Sigmoid colon (tissue), 7 donors: Measurements from ENCODE around the gene CSF2RB. TPM values are rescaled to one million over a fixed set of nuclear protein-coding genes. Genes with fewer than 3 reads are reported as not detected.

Source experiments
- DNase-seq: peaks from one replicate; pipeline ENCODE4 v3.0.0-alpha.2; 2019
- H3K27ac ChIP-seq, 4 donors: fragments of 200-600 bp; sonication (generic); one replicate each; pipeline ENCODE4 v1.5.1; 2016 to 2019; ENCODE audit warnings: mild to moderate bottlenecking in 1 of 4
- H3K27me3 ChIP-seq, 3 donors: fragments of 200-600 bp; sonication (generic); one replicate each; pipeline ENCODE4 v1.5.1; 2019; ENCODE audit warnings: mild to moderate bottlenecking in 1 of 3
- H3K36me3 ChIP-seq, 4 donors: fragments of 200-600 bp; sonication (generic); one replicate each; pipeline ENCODE4 v1.5.1; 2016 to 2019
- H3K4me1 ChIP-seq, 4 donors: fragments of 200-600 bp; sonication (generic); one replicate each; pipeline ENCODE4 v1.5.1; 2017 to 2019
- H3K4me3 ChIP-seq, 4 donors: fragments of 200-600 bp; sonication (generic); one replicate each; pipeline ENCODE4 v1.5.1; 2017 to 2019; ENCODE audit warnings: mild to moderate bottlenecking in 2 of 4, moderate library complexity in 1 of 4
- H3K9me3 ChIP-seq, 4 donors: fragments of 200-600 bp in 3 of 4; sonication (generic) in 3 of 4; one replicate each; pipeline versions ENCODE4 v1.5.1 to v1.6.1; 2013 to 2019
- EP300 ChIP-seq, 4 donors: sonication (generic); formaldehyde crosslinking; IDR thresholded peaks; one replicate each; pipeline ENCODE4 v1.6.1; 2017; ENCODE audit warnings: antibody characterized with exemption in 4 of 4
- POLR2A ChIP-seq, 2 donors: fragments of 450-650 bp; IDR thresholded peaks; one replicate each; pipeline ENCODE4 v1.6.1; 2016; ENCODE audit warnings: antibody characterized with exemption in 2 of 2, mild to moderate bottlenecking in 2 of 2, moderate library complexity in 2 of 2
- POLR2AphosphoS5 ChIP-seq, 4 donors: sonication (generic); formaldehyde crosslinking; IDR thresholded peaks; one replicate each; pipeline ENCODE4 v1.6.1; 2017; ENCODE audit warnings: antibody characterized with exemption in 4 of 4
- WGBS, 2 donors: extraction: QIAGEN DNeasy Blood & Tissue Kit; methylation state at CpG; one replicate each; pipeline ENCODE4 v1.1.7; 2013; 5-methylcytosine and 5-hydroxymethylcytosine counted together
- intact Hi-C: fragments of 100-400 bp; cut with DNase I; formaldehyde crosslinking; loops from one replicate; pipeline ENCODE4 v1.15.1; 2023
- polyA plus RNA-seq, 3 donors: library from polyadenylated mRNA; stranded (reverse); fragments of 200-250 nt; gene quantifications; one replicate each; pipeline ENCODE4 v1.2.3, GENCODE V29; 2013
- total RNA-seq, 4 donors: library from RNA; depleted of rRNA; stranded (reverse); fragments of >200 nt; gene quantifications; one replicate each; pipeline ENCODE4 v1.1.0, GENCODE V29; 2016
- TF ChIP-seq, protein P1 (sequence below), 4 experiments: fragments of 450-650 bp in 3 of 4; fragments of 200-600 bp in 1 of 4; IDR thresholded peaks; one replicate each; pipeline ENCODE4 v1.5.1; 2016 to 2019; ENCODE audit warnings: antibody characterized with exemption in 4 of 4, mild to moderate bottlenecking in 3 of 4, moderate library complexity in 2 of 4
- donor health status: healthy with polysubstance abuse.
- donor health status: Bipolar disorder and iron deficiency.
- donor health status: healthy.

CSF2RB gene
- total and polyA plus RNA-seq, 7 donors = 0.60 to 11.4 (median 3.7) TPM

GRCh38 chr22:36965696-36966095, 52.3 kb downstream of the CSF2RB start:
- intact Hi-C loops = no loop called here
- Histone ChIP-seq H3K27ac (no peak overlapping the region), H3K27me3 (no peaks in the 10 kb centered on the region), H3K4me3 (no peak overlapping the region), H3K4me1 (peaks cover 0 to 21% (median 12%) of the 10 kb centered on the region in 4 donors), H3K36me3 (no peaks in the 10 kb centered on the region), H3K9me3 (no peaks in the 10 kb centered on the region)
- TF ChIP-seq POLR2AphosphoS5 (IDR thresholded peaks at IDR 0.05) = no peak
- no peak for TF ChIP-seq EP300 (IDR thresholded peaks at IDR 0.05)
- no peak for TF ChIP-seq POLR2A (IDR thresholded peaks at IDR 0.05)
- TF ChIP-seq, protein P1, sequence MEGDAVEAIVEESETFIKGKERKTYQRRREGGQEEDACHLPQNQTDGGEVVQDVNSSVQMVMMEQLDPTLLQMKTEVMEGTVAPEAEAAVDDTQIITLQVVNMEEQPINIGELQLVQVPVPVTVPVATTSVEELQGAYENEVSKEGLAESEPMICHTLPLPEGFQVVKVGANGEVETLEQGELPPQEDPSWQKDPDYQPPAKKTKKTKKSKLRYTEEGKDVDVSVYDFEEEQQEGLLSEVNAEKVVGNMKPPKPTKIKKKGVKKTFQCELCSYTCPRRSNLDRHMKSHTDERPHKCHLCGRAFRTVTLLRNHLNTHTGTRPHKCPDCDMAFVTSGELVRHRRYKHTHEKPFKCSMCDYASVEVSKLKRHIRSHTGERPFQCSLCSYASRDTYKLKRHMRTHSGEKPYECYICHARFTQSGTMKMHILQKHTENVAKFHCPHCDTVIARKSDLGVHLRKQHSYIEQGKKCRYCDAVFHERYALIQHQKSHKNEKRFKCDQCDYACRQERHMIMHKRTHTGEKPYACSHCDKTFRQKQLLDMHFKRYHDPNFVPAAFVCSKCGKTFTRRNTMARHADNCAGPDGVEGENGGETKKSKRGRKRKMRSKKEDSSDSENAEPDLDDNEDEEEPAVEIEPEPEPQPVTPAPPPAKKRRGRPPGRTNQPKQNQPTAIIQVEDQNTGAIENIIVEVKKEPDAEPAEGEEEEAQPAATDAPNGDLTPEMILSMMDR (IDR thresholded peaks at IDR 0.05) = no peak
- WGBS, 2 donors = 81 to 83% methylated on average over 2 of the region's 2 CpGs
- DNase-seq = no peak

DNA sequence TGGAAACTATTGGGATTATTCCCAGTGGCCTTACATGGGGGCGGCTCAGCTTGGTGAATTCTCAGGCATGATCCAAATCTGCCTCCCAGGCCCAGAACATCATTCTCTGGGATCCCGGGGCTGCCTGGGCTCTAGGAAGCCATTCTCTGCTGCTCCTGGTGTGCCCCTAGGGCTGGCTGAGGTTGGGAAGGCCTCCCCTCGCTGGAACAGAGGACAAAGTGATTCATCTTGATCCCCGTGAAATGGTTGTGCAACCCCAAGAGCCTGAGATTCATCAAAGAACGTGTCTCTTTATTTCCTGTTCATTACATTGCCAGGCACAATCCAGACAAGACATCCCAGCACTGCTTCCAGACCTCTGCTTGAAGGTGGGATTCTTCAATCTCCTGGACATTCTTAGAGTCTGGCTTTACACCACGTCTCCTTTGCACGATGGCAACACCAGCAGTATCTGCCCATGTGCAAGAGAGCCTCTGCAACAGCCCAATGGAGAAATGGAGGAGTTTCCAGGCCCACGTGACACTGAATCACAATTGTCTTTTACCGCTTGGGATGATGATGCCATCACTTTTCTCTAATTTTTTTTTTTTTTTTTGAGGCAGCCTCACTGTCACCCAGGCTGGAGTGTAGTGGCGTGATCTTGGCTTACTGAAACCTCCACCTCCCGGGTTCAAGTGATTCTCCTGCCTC, 53.6 kb downstream of the CSF2RB start:
- no peak for DNase-seq
- H3K4me1 ChIP-seq = peaks cover 0 to 21% (median 14%) of the 10 kb centered on the region in 4 donors
- TF ChIP-seq, protein P1 (IDR thresholded peaks at IDR 0.05) = no peak
- TF ChIP-seq POLR2A (IDR thresholded peaks at IDR 0.05) = no peak
- no peaks in the 10 kb centered on the region for H3K9me3 ChIP-seq
- intact Hi-C loops = no loop called here
- no peaks in the 10 kb centered on the region for H3K36me3 ChIP-seq
- H3K27me3 ChIP-seq = no peaks in the 10 kb centered on the region
- WGBS, 2 donors = 87 to 88% methylated on average over 11 of the region's 11 CpGs
- H3K27ac ChIP-seq = no peak overlapping the region
- no peak overlapping the region for H3K4me3 ChIP-seq

GRCh38 chr22:36968249-36968964, 55.0 kb downstream of the CSF2RB start:
- intact Hi-C loops = no loop called here
- TF ChIP-seq, protein P1 (IDR thresholded peaks at IDR 0.05) = no peak
- TF ChIP-seq POLR2A (IDR thresholded peaks at IDR 0.05) = no peak
- TF ChIP-seq EP300 (IDR thresholded peaks at IDR 0.05) = no peak
- TF ChIP-seq POLR2AphosphoS5 (IDR thresholded peaks at IDR 0.05) = no peak
- Histone ChIP-seq H3K27me3 (no peaks in the 10 kb centered on the region), H3K4me1 (peaks cover 0 to 29% (median 15%) of the 10 kb centered on the region in 4 donors), H3K36me3 (no peaks in the 10 kb centered on the region), H3K27ac (no peak overlapping the region), H3K4me3 (no peak overlapping the region), H3K9me3 (no peaks in the 10 kb centered on the region)
- no peak for DNase-seq
- 87 to 94% methylated on average over 5 of the region's 5 CpGs for WGBS, 2 donors

GRCh38 chr22:36971341-36972125, 58.1 kb downstream of the CSF2RB start:
- DNase-seq = peak; percentile 79
- TF ChIP-seq EP300 (IDR thresholded peaks at IDR 0.05) (peak in 2 of 4 donors; percentile 47 to 64), POLR2AphosphoS5 (IDR thresholded peaks at IDR 0.05) (peak; percentile 60 to 75 (median 71)), POLR2A (IDR thresholded peaks at IDR 0.05) (no peak)
- TF ChIP-seq, protein P1 (IDR thresholded peaks at IDR 0.05) = no peak
- no peaks in the 10 kb centered on the region for H3K9me3 ChIP-seq
- H3K4me3 ChIP-seq = no peak overlapping the region
- peak overlapping the region in 3 of 4 donors; percentile 73 to 78 (median 76) for H3K27ac ChIP-seq
- H3K36me3 ChIP-seq = no peaks in the 10 kb centered on the region
- peaks cover 0 to 29% (median 15%) of the 10 kb centered on the region in 4 donors for H3K4me1 ChIP-seq
- H3K27me3 ChIP-seq = no peaks in the 10 kb centered on the region
- intact Hi-C loops = loop anchor here (10.0 kb wide), 1 partner anchor 427 kb away; no protein-coding TSS in a partner anchor
- 26 to 63% methylated on average over 19 of the region's 19 CpGs for WGBS, 2 donors
